ENCODE results near the gene ADCY10.

- TF ChIP-seq, protein P1, sequence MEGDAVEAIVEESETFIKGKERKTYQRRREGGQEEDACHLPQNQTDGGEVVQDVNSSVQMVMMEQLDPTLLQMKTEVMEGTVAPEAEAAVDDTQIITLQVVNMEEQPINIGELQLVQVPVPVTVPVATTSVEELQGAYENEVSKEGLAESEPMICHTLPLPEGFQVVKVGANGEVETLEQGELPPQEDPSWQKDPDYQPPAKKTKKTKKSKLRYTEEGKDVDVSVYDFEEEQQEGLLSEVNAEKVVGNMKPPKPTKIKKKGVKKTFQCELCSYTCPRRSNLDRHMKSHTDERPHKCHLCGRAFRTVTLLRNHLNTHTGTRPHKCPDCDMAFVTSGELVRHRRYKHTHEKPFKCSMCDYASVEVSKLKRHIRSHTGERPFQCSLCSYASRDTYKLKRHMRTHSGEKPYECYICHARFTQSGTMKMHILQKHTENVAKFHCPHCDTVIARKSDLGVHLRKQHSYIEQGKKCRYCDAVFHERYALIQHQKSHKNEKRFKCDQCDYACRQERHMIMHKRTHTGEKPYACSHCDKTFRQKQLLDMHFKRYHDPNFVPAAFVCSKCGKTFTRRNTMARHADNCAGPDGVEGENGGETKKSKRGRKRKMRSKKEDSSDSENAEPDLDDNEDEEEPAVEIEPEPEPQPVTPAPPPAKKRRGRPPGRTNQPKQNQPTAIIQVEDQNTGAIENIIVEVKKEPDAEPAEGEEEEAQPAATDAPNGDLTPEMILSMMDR (IDR thresholded peaks at IDR 0.05): no peak
- TF ChIP-seq POLR2A (IDR thresholded peaks at IDR 0.05): no peak
Observed at GRCh38 chr1:167913895-167914496, at the start of gene ADCY10.

Data from esophagus squamous epithelium (tissue), 4 donors.